Osteoblast (primary cell): ENCODE data around the gene ASB11. TPM values are rescaled to one million over a fixed set of nuclear protein-coding genes. Genes with fewer than 3 reads are reported as not detected.

Experiments used
- DNase-seq: peaks from one replicate; pipeline ENCODE4 v3.0.0; 2011; ENCODE audit warnings: low spot score, mixed read lengths; ENCODE audit not compliant: insufficient read length; ENCODE audit errors: missing footprints
- H2AFZ ChIP-seq: 2 replicates; pipeline ENCODE4 v1.6.0; 2011; ENCODE audit warnings: mild to moderate bottlenecking, low read length
- H3K27ac ChIP-seq: 2 replicates; pipeline ENCODE4 v1.5.1; 2011; ENCODE audit warnings: mild to moderate bottlenecking, low read depth, low read length, moderate library complexity
- H3K27me3 ChIP-seq: 2 replicates; pipeline ENCODE4 v1.6.0; 2012; ENCODE audit warnings: mild to moderate bottlenecking, control low read depth, inconsistent platforms, low read length, moderate library complexity; ENCODE audit not compliant: insufficient read depth
- H3K36me3 ChIP-seq: 2 replicates; pipeline ENCODE4 v1.5.1; 2011; ENCODE audit warnings: mild to moderate bottlenecking, low read length, control low read depth, moderate library complexity; ENCODE audit not compliant: insufficient read depth
- H3K4me1 ChIP-seq: 2 replicates; pipeline ENCODE4 v1.5.1; 2011; ENCODE audit warnings: mild to moderate bottlenecking, low read length, control low read depth, moderate library complexity; ENCODE audit not compliant: insufficient read depth
- H3K4me2 ChIP-seq: 2 replicates; pipeline ENCODE4 v1.6.0; 2011; ENCODE audit warnings: mild to moderate bottlenecking, low read length; ENCODE audit not compliant: insufficient read depth
- H3K4me3 ChIP-seq: fragments of 200-600 bp; sonication (generic); 3 replicates; pipeline ENCODE4 v1.5.1; 2012; ENCODE audit warnings: mild to moderate bottlenecking, low read length, inconsistent platforms; ENCODE audit not compliant: insufficient read depth
- H3K79me2 ChIP-seq: 2 replicates; pipeline ENCODE4 v1.6.0; 2012; ENCODE audit warnings: mild to moderate bottlenecking, low read length, control low read depth, inconsistent platforms; ENCODE audit not compliant: insufficient read depth
- H3K9me3 ChIP-seq: 2 replicates; pipeline ENCODE4 v1.5.1; 2011; ENCODE audit warnings: low read depth, low read length, control low read depth
- H4K20me1 ChIP-seq: 2 replicates; pipeline ENCODE4 v1.6.0; 2012; ENCODE audit warnings: mild to moderate bottlenecking, low read length, control low read depth; ENCODE audit not compliant: insufficient read depth
- total RNA-seq: library from RNA; depleted of rRNA; stranded (reverse); fragments of >200 nt; gene quantifications from 2 replicates; pipeline ENCODE4 v1.2.3, GENCODE V29; 2012
- TF ChIP-seq, protein P1 (sequence below): IDR thresholded peaks from 2 replicates; pipeline ENCODE4 v1.5.1; 2011; ENCODE audit warnings: mild to moderate bottlenecking, low read depth, low read length, moderate library complexity; ENCODE audit errors: extremely low read depth

The ASB11 gene
- total RNA-seq, 1 donor: not detected

DNA sequence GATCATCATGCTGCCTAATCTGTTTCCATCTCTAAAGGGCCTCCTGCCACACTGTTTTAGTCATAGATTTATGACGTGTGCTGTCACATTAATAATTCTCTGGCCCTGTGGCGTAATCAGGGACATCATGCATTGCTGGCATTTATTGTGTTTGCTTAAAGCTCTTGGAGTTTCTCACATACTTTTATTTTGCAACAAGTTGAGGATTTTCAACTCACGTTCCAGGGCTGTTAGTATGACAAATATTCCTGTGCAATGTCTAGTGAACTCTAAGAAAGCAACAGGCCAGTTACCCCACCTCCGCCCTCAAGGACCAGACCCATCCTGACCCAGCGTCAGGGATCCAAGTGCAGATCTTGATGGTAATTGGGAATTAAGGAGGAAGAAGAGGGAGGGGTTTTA lies 27.6 kb upstream of the ASB11 start:
- TF ChIP-seq, protein P1, sequence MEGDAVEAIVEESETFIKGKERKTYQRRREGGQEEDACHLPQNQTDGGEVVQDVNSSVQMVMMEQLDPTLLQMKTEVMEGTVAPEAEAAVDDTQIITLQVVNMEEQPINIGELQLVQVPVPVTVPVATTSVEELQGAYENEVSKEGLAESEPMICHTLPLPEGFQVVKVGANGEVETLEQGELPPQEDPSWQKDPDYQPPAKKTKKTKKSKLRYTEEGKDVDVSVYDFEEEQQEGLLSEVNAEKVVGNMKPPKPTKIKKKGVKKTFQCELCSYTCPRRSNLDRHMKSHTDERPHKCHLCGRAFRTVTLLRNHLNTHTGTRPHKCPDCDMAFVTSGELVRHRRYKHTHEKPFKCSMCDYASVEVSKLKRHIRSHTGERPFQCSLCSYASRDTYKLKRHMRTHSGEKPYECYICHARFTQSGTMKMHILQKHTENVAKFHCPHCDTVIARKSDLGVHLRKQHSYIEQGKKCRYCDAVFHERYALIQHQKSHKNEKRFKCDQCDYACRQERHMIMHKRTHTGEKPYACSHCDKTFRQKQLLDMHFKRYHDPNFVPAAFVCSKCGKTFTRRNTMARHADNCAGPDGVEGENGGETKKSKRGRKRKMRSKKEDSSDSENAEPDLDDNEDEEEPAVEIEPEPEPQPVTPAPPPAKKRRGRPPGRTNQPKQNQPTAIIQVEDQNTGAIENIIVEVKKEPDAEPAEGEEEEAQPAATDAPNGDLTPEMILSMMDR: no peak
- no peaks in the 10 kb centered on the region for H3K36me3 ChIP-seq
- H3K4me3 ChIP-seq: no peak overlapping the region
- no peak overlapping the region for H3K27ac ChIP-seq
- no peaks in the 10 kb centered on the region for H4K20me1 ChIP-seq
- DNase-seq: no peak
- no peaks in the 10 kb centered on the region for H3K4me1 ChIP-seq
- H3K79me2 ChIP-seq: no peaks in the 10 kb centered on the region
- H3K4me2 ChIP-seq: no peak overlapping the region
- H3K27me3 ChIP-seq: peaks cover 3% of the 10 kb centered on the region
- H3K9me3 ChIP-seq: no peaks in the 10 kb centered on the region
- H2AFZ ChIP-seq: no peak overlapping the region

DNA sequence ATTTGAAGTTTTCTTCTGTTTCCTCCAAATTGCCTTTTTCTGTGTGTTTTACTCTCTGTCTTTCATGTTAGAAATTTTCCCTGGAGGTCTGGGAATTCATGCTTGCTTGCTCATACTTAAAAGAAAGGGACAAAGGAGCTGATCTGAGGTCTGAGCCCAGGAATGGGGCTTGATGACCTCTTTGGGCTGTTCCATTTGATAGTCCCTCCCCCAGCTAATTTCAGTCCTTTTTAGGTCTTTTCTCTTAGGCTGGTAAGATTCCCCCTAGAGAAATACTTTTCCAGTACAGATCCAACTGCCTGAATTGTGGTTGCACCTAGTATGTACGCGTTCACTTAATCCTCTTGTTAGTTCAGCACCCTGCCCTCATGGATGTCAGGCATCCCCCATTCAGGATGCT lies 25.4 kb upstream of the ASB11 start:
- no peaks in the 10 kb centered on the region for H3K4me1 ChIP-seq
- no peak overlapping the region for H3K27ac ChIP-seq
- peaks cover 8% of the 10 kb centered on the region for H3K27me3 ChIP-seq
- TF ChIP-seq, protein P1: no peak
- H3K4me3 ChIP-seq: no peak overlapping the region
- no peak for DNase-seq
- no peaks in the 10 kb centered on the region for H3K36me3 ChIP-seq
- no peak overlapping the region for H3K4me2 ChIP-seq
- no peaks in the 10 kb centered on the region for H3K9me3 ChIP-seq
- no peaks in the 10 kb centered on the region for H3K79me2 ChIP-seq
- no peak overlapping the region for H2AFZ ChIP-seq
- H4K20me1 ChIP-seq: no peaks in the 10 kb centered on the region

DNA sequence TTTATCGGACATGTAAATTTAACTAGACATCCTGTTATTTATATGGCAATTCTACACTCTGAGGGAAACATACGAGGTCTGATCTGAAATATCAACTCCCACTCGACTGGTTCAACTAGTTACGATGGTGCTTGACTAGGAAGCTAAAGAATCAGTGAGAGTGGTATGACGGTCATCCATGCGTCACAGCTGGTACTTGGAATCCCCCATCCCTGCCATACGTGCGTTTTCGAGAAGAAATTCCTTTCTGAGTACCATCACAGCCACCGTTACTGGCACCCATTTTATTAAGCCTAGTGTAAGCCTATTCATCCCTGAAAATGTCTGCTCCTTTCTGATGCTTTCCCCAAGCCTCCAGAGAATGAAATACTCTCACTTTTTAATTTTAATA lies 20.6 kb upstream of the ASB11 start:
- Histone ChIP-seq H3K4me3 (peak overlapping the region; percentile 64), H3K4me1 (no peaks in the 10 kb centered on the region), H3K4me2 (peak overlapping the region; percentile 86), H2AFZ (peak overlapping the region; percentile 16), H3K36me3 (no peaks in the 10 kb centered on the region), H3K9me3 (no peaks in the 10 kb centered on the region), H4K20me1 (no peaks in the 10 kb centered on the region), H3K79me2 (peaks cover 13% of the 10 kb centered on the region), H3K27ac (peak overlapping the region; percentile 89), H3K27me3 (peaks cover 6% of the 10 kb centered on the region)
- no peak for DNase-seq
- TF ChIP-seq, protein P1: no peak

DNA sequence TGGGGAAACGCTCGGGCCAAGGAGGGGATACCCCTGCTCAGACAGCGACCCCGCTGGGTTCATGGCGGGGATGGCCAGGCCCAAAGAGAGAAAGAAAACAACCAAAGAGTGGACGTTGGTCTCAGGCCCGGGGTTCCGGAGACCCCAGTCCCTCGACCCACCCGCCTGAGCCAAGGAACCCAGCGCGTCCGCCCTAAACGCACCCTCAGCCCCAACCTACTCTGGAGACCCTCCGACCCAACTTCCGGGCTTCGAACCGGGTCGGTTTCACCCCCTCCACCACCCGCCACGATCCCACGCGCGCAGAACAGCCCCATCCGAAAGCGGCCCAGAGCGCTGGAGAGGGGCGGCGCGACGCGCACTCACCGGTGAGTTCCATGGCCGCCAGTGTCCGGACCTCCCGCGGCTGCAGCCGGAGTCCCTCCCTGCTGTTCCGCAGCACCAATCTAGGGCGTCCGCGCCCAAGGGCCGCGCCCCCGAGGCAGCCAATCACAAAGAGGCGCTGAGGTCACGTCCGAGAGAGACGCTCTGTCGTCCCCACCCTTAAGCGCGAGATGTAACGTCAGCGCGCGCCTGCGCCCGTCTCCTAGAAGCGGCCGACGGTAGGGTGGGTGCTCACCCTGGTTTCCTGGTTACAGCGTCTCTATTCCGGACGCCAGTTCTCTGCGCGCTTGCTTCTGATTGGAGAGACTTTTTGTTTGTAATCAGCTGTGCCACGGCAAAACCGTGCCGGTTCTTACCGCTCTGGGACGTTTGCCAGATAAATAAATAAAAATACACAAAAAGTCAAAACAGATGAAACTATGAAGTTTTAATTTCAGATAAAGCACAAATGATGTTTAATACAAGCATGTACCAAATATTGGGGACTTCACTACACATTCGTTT lies 19.9 kb upstream of the ASB11 start, which contains the start of gene PIGA:
Gene PIGA, minus strand, starts transcription at position 389 of the 888 bp plus-strand sequence. CDS start 3,593 bp downstream, outside the sequence.
- DNase-seq: peak; percentile 93
- peak within 1 kb of the TSS; percentile 89 for H3K27ac ChIP-seq
- TF ChIP-seq, protein P1: no peak
- peak within 1 kb of the TSS; percentile 77 for H3K4me3 ChIP-seq
- H3K4me1 ChIP-seq: no peaks in the 10 kb centered on the region
- H4K20me1 ChIP-seq: no peaks in the 10 kb centered on the region
- peaks cover 13% of the 10 kb centered on the region for H3K79me2 ChIP-seq
- H3K4me2 ChIP-seq: peak within 1 kb of the TSS; percentile 86
- no peaks in the 10 kb centered on the region for H3K9me3 ChIP-seq
- peaks cover 6% of the 10 kb centered on the region for H3K27me3 ChIP-seq
- peak within 1 kb of the TSS; percentile 67 for H2AFZ ChIP-seq
- H3K36me3 ChIP-seq: no peaks in the 10 kb centered on the region
